Measurements from ENCODE around the gene USP53.

- no peak for TF ChIP-seq ELF4 (CRISPR knock-in tag; IDR thresholded peaks at IDR 0.05; ENCODE audit: low read depth)
- no peak for TF ChIP-seq CTCF (IDR thresholded peaks at IDR 0.05)
- TF ChIP-seq FOXJ3 (CRISPR knock-in tag; IDR thresholded peaks at IDR 0.05; ENCODE audit: borderline replicate concordance): no peak
- no peak for TF ChIP-seq ZNF416 (CRISPR knock-in tag; IDR thresholded peaks at IDR 0.05)
These were observed 86.8 kb downstream of the USP53 start for GRCh38 chr4:119299260-119299671.
